NT2/D1 (cell line): Measurements from ENCODE around the gene CFLAR.
"Not testable (repeated sequence)": the region's sequence is repeated elsewhere in the genome, so short reads cannot be mapped to it uniquely, and the experiment has no call there.

ENCODE experiments used
- DNase-seq: peaks from one replicate; pipeline ENCODE4 v3.0.0-alpha.2; 2011; ENCODE audit warnings: low read depth, low spot score
- H3K27me3 ChIP-seq: 2 replicates; pipeline ENCODE4 v1.6.0; 2011; ENCODE audit warnings: mild to moderate bottlenecking; ENCODE audit not compliant: insufficient read length, insufficient read depth
- H3K36me3 ChIP-seq: 2 replicates; pipeline ENCODE4 v1.6.1; 2011; ENCODE audit warnings: mild to moderate bottlenecking, low read length, mixed read lengths; ENCODE audit not compliant: insufficient read depth, insufficient read length
- H3K4me1 ChIP-seq: 2 replicates; pipeline ENCODE4 v1.5.1; 2011; ENCODE audit not compliant: insufficient read depth, insufficient read length
- H3K4me3 ChIP-seq: 2 replicates; pipeline ENCODE4 v1.5.1; 2011; ENCODE audit warnings: low read depth; ENCODE audit not compliant: insufficient read length
- H3K9ac ChIP-seq: 2 replicates; pipeline ENCODE4 v1.6.0; 2011; ENCODE audit warnings: low read depth; ENCODE audit not compliant: insufficient read length
- H3K9me3 ChIP-seq: 2 replicates; pipeline ENCODE4 v1.5.1; 2011; ENCODE audit warnings: mild to moderate bottlenecking, low read length; ENCODE audit not compliant: insufficient read depth
- SUZ12 ChIP-seq: IDR thresholded peaks from 2 replicates; pipeline ENCODE4 v1.6.1; 2011; ENCODE audit not compliant: insufficient read length, insufficient read depth; ENCODE audit errors: extremely low read depth
- YY1 ChIP-seq: IDR thresholded peaks from 2 replicates; pipeline ENCODE4 v1.6.1; 2011; ENCODE audit not compliant: insufficient read length, insufficient read depth
- ZNF274 ChIP-seq: IDR thresholded peaks from 2 replicates; pipeline ENCODE4 v1.6.1; 2011; ENCODE audit warnings: mild to moderate bottlenecking, low read depth, low read length

The CFLAR gene

DNA sequence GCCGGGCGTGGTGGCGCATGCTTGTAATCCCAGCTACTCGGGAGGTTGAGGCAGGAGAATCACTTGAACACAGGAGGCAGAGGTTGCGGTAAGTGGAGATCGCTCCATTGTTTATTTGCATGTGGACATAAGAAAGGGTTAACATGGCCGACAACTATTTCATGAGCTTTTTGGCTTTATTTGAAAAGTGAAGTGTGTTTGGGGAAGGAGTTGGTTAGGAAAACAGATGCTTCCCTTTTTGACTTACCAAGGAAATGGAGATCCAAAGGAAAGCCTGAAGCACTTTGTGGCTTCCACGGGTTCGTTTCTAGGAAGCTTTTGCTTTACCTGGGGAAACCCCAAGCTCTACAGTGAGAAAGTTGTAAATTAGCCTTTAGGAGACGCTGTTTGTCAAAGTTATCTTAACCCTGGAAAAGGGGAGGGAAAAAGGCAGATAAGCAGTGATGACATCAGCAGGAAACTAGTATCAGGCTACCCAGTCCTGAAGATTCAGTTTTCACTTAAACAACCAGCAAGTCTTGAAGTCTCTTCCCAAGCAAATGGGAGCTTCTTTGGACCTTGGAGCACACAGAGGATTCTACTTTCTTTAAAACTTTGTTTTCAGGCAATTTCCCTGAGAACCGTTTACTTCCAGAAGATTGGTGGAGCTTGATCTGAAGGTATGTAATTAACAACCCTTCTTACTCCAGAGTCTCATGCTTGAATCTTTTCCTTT, 66.8 kb downstream of the CFLAR start, which contains the start of gene CASP10:
TSS of gene CASP10 (plus strand) at position 492 of the 715 bp plus-strand sequence. CDS start 2,637 bp downstream, outside the sequence.
- TF ChIP-seq YY1, result no peak
- no peak for TF ChIP-seq ZNF274
- no peak for TF ChIP-seq SUZ12
- Histone ChIP-seq H3K27me3 (no peaks in the 10 kb centered on the region), H3K4me1 (no peaks in the 10 kb centered on the region), H3K4me3 (peak within 1 kb of the TSS; percentile 3), H3K9ac (no peak within 1 kb of the TSS), H3K36me3 (peaks cover 3% of the 10 kb centered on the region), H3K9me3 (peaks cover 20% of the 10 kb centered on the region; the same call in 1 of the 2 replicates)
- DNase-seq, result no peak

GRCh38 chr2:201183365-201183727, 67.4 kb downstream of the CFLAR start:
- Histone ChIP-seq H3K27me3 (no peaks in the 10 kb centered on the region), H3K9ac (no peak overlapping the region), H3K4me3 (peak overlapping the region; percentile 3), H3K36me3 (peaks cover 3% of the 10 kb centered on the region), H3K4me1 (no peaks in the 10 kb centered on the region), H3K9me3 (peaks cover 16% of the 10 kb centered on the region; the same call in 1 of the 2 replicates)
- no peak for DNase-seq
- no peak for TF ChIP-seq ZNF274
- no peak for TF ChIP-seq YY1
- no peak for TF ChIP-seq SUZ12

- not testable (repeated sequence) for H3K4me1 ChIP-seq, H3K4me3 ChIP-seq, H3K9ac ChIP-seq, H3K27me3 ChIP-seq, DNase-seq, H3K36me3 ChIP-seq
- H3K9me3 ChIP-seq, result peaks cover 11% of the 10 kb centered on the region; the same call in 1 of the 2 replicates
Measured at GRCh38 chr2:201183835-201184234, 67.9 kb downstream of the CFLAR start.

- DNase-seq, H3K27me3 ChIP-seq, H3K4me3 ChIP-seq, H3K9me3 ChIP-seq, H3K36me3 ChIP-seq, H3K9ac ChIP-seq, H3K4me1 ChIP-seq: not testable (repeated sequence)
Measured at GRCh38 chr2:201184248-201184647, 68.3 kb downstream of the CFLAR start.

- TF ChIP-seq YY1 (no peak), SUZ12 (no peak), ZNF274 (no peak)
- H3K4me3 ChIP-seq, result no peak overlapping the region
- no peak overlapping the region for H3K9ac ChIP-seq
- no peaks in the 10 kb centered on the region for H3K9me3 ChIP-seq
- H3K4me1 ChIP-seq, result no peaks in the 10 kb centered on the region
- peaks cover 3% of the 10 kb centered on the region for H3K36me3 ChIP-seq
- DNase-seq, result no peak
- no peaks in the 10 kb centered on the region for H3K27me3 ChIP-seq
Measured at GRCh38 chr2:201185863-201186262, 69.9 kb downstream of the CFLAR start.

- H3K27me3 ChIP-seq, result no peaks in the 10 kb centered on the region
- H3K4me1 ChIP-seq, result no peaks in the 10 kb centered on the region
- DNase-seq, result no peak
- no peak overlapping the region for H3K4me3 ChIP-seq
- H3K36me3 ChIP-seq, result peaks cover 3% of the 10 kb centered on the region
- no peak for TF ChIP-seq ZNF274
- no peak for TF ChIP-seq YY1
- TF ChIP-seq SUZ12, result no peak
- no peaks in the 10 kb centered on the region for H3K9me3 ChIP-seq
- no peak overlapping the region for H3K9ac ChIP-seq
Measured at GRCh38 chr2:201186982-201187381, 71.0 kb downstream of the CFLAR start.

DNA sequence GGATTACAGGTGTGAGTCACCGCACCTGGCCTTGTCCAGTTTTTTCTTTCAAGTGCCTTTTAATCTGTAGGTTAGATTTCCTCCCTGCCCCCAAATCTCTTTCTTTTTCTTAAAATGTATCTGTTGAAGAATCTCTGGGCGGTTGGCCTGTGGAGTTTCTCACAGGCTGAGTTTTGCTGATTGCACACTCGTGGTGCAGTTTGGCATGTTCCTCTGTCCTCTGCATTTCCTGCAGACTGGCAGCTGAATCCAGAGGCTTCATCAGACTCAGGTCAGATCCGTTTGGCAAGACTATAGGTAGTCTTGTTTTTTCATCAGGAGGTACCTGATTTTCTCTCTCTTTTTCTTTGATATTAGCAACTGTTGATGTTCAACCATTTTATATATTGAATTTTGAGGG, 72.5 kb downstream of the CFLAR start:
- H3K9ac ChIP-seq, result no peak overlapping the region
- H3K4me3 ChIP-seq, result no peak overlapping the region
- peaks cover 3% of the 10 kb centered on the region for H3K36me3 ChIP-seq
- no peaks in the 10 kb centered on the region for H3K4me1 ChIP-seq
- H3K27me3 ChIP-seq, result no peaks in the 10 kb centered on the region
- no peak for DNase-seq
- no peak for TF ChIP-seq ZNF274
- no peak for TF ChIP-seq YY1
- TF ChIP-seq SUZ12, result no peak
- no peaks in the 10 kb centered on the region for H3K9me3 ChIP-seq

GRCh38 chr2:201191132-201191875, 75.3 kb downstream of the CFLAR start:
- no peaks in the 10 kb centered on the region for H3K27me3 ChIP-seq
- no peak overlapping the region for H3K4me3 ChIP-seq

More at GRCh38 chr2:201191132-201191875, 75.3 kb downstream of the CFLAR start:
- DNase-seq, result no peak
- no peaks in the 10 kb centered on the region for H3K4me1 ChIP-seq
- peaks cover 1% of the 10 kb centered on the region for H3K36me3 ChIP-seq
- TF ChIP-seq SUZ12 (no peak), YY1 (no peak), ZNF274 (no peak)
- no peak overlapping the region for H3K9ac ChIP-seq
- no peaks in the 10 kb centered on the region for H3K9me3 ChIP-seq
